ENCODE measurements around the gene PTPRH.

- TF ChIP-seq CTCF (IDR thresholded peaks at IDR 0.05; ENCODE audit: low read depth, low read length) = peak; percentile 27
- TF ChIP-seq MAX (IDR thresholded peaks at IDR 0.05; ENCODE audit: low read depth, low read length) = no peak
Observed at GRCh38 chr19:55132453-55133129, 76.7 kb downstream of the PTPRH start.

All from NB4 (cell line).